ENCODE data around the gene DNAJC3.
"Not testable (repeated sequence)": the region's sequence is repeated elsewhere in the genome, so short reads cannot be mapped to it uniquely, and the experiment has no call there.

DNAJC3 gene

DNA sequence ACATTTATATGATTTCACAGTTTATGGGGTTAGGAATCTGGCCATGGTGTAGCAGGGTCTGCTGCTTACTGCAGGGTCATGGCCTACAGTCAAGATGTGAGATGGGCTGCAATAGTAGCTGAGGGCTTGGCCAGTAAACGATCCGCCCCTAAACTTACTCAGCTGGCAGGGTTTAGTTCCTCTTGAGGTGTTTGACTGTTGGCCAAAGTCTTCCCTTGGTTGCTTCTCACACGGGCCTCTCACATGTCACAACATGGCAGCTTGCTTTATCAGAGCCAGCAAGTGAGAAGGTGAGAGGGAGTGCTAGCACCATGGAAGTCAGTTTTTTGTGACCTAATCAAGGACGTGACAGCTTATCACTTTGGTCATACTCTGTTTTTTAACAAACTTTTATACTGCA lies 77.1 kb downstream of the DNAJC3 start:
- ChIA-PET POLR2A (no interaction called here), CTCF (no interaction called here)
- no peak for DNase-seq (ENCODE audit: extremely low spot score)
- TF ChIP-seq CTCF (IDR thresholded peaks at IDR 0.05; ENCODE audit: control extremely low read depth, extremely low read depth, low read depth, missing control alignments), result no peak

- ChIA-PET POLR2A (no interaction called here), CTCF (interaction anchor here (0.7 to 1.4 kb wide), 2 partner anchors 7 to 11 kb away, joined by 3 to 5 read pairs; no protein-coding TSS in a partner anchor)
- no peak for DNase-seq (ENCODE audit: extremely low spot score)
- no peak for TF ChIP-seq CTCF (IDR thresholded peaks at IDR 0.05; ENCODE audit: control extremely low read depth, extremely low read depth, low read depth, missing control alignments)
Measured at GRCh38 chr13:95756072-95756471, 79.1 kb downstream of the DNAJC3 start.

DNA sequence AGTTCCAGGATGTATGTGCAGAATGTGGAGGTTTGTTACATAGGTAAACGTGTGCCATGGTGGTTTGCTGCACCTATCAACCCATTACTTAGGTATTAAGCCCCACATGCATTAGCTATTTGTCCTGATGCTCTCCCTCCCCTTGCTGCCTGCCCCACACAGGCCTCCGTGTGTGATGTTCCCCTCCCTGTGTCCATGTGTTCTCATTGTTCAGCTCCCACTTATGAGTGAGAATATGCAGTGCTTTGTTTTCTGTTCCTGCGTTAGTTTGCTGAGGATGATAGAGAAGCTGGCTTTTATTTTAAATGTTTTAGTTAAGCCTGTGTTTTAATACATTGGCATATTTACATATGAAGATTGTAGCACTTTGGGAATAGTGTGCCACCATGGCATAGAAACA lies 85.7 kb downstream of the DNAJC3 start:
- CTCF ChIA-PET, result interaction anchor here (1.0 to 3.5 kb wide), 3 partner anchors 9 to 13 kb away, joined by 4 to 23 read pairs (median 4); no protein-coding TSS in a partner anchor
- DNase-seq (ENCODE audit: extremely low spot score); POLR2A ChIA-PET: not testable (repeated sequence)

GRCh38 chr13:95763601-95764000 lies 86.7 kb downstream of the DNAJC3 start:
- ChIA-PET CTCF (interaction anchor here (0.9 to 3.5 kb wide), 2 partner anchors 13 to 17 kb away, joined by 3 to 23 read pairs; no protein-coding TSS in a partner anchor), POLR2A (no interaction called here)
- no peak for DNase-seq (ENCODE audit: extremely low spot score)
- TF ChIP-seq CTCF (IDR thresholded peaks at IDR 0.05; ENCODE audit: control extremely low read depth, extremely low read depth, low read depth, missing control alignments), result no peak

DNA sequence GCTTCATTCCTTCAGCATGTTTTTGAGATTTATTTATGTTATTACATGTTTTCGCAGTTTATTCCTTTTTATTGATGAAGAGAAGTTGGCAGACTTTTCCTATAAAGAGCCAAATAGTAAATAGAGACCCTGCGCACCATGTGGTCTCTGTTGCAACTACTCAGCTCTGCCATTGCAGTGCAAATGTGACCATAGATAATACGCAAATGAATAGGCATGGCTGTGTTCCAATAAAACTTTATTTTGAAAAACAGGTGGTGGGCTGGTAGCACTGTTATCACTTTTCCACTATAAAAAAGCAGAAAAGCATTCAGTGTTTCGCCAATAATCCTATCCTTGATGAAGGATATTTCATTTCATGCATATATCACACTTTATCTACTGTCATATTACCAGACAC lies 95.0 kb downstream of the DNAJC3 start:
- TF ChIP-seq CTCF (IDR thresholded peaks at IDR 0.05; ENCODE audit: control extremely low read depth, extremely low read depth, low read depth, missing control alignments), result no peak
- POLR2A ChIA-PET, result no interaction called here
- DNase-seq (ENCODE audit: extremely low spot score), result no peak
- CTCF ChIA-PET, result interaction anchor here (0.8 to 1.6 kb wide), 4 partner anchors 10 to 28 kb away, joined by 3 to 4 read pairs (median 3); no protein-coding TSS in a partner anchor

DNA sequence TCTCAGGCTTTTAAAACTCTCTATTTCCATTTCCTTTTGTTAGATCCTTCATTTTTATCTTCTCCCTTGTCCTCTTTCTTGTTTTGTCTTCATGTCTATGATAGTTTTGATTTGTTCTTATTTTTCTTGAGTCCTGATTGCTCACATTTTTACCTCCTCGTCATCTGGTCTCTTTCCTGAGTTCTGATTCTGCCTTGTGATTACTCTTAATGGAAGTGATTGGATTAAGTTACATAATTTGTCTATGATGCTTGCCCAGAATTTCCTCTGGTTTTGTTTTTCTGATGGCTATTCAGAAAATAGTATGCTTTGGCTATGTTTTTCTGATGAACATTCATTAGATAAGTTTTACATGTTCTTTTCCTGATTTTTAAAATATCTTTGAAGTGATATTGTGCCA lies 102.6 kb downstream of the DNAJC3 start:
- TF ChIP-seq CTCF (IDR thresholded peaks at IDR 0.05; ENCODE audit: control extremely low read depth, extremely low read depth, low read depth, missing control alignments), result no peak
- ChIA-PET POLR2A (no interaction called here), CTCF (no interaction called here)

GRCh38 chr13:95781016-95781415 lies 104.1 kb downstream of the DNAJC3 start:
- ChIA-PET CTCF (no interaction called here), POLR2A (no interaction called here)
- no peak for TF ChIP-seq CTCF (IDR thresholded peaks at IDR 0.05; ENCODE audit: control extremely low read depth, extremely low read depth, low read depth, missing control alignments)
- DNase-seq (ENCODE audit: extremely low spot score), result no peak

More for the DNA sequence above, 102.6 kb downstream of the DNAJC3 start:
- DNase-seq (ENCODE audit: extremely low spot score), result no peak

- CTCF ChIA-PET; DNase-seq (ENCODE audit: extremely low spot score); POLR2A ChIA-PET: not testable (repeated sequence)
Measured at GRCh38 chr13:95781940-95782339, 105.0 kb downstream of the DNAJC3 start.
